ENCODE data around the gene KIAA1549. TPM values are rescaled to one million over a fixed set of nuclear protein-coding genes. Genes with fewer than 3 reads are reported as not detected.

The KIAA1549 gene
- 1.3 and 1.4 TPM in 2 replicates for total RNA-seq

DNA sequence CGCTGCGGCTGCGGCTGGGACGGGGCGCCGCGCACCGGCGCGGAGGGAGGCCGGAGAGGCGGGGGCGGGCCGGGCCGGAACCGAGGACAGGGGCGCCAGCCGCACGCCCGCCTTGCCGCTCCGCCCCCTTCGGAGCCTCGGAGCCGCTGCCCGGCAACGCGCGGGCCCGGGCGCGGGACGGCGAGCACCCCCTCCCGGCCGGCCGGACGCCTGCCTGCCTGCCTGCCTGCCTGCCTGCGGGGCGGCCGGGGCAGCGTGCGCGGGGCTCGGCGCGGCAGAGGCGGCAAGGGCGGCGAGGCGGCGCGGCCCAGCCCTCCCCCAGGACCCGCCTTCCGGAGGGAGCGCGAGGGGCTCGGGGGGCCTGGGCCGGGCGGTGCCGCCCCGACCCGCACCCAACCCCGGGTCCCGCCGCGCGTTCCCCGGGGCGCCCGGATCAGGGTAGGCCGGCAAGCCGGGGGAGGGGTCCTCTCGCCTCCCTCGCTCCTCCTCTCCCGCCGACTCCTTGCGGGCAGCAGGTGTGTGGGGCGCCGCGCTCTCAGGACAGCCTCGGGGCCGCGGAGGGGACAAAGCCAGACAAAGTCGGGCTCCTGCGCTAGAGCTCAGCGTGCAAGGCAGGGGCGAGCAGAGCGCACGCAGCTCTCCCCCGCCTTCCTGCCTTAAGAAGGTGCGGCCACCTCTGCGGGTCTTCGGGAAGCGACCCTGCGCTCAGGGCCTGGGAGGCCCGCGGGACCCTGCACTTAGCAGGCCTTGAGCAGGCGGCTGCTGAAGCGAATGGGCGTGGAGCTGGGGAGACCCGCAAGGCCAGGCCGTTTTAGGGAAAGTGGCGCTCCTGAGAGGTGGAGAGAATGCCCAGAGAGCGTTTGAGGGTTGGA, at the start of gene KIAA1549:
TSS of gene KIAA1549 (minus strand) at position 58 of the 872 bp plus-strand sequence. CDS start 120 bp downstream, outside the sequence.

DNA sequence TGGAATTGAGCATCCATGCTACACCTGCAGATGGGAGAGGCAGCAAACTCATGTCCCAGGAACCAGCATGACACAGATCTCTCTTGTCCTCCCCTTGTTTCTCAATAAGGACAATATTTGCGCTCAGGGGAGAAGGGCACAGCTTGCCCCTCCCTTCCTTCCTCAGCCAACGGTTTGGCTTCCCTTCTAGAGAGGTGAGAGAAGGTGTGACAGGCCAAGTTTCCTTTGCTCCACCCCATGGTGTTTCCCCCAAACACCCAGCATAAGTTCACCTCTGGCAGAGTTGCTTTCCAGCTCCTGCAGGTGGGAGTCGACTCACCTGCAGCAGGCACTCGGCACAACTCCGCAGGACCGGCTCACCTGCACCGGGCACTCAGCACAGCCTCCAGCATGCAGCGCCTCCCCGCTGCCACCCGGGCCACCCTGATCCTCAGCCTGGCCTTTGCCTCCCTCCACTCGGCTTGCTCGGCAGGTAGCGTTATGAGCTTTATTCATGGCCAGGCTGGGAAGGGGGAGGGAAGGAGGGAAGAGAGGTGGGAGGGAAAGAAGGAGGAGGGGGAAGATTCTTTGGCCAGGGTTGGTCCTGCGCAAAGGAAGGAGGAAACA, 183.4 kb downstream of the KIAA1549 start, which contains the start of the genes ATP6V0A4 and TMEM213:
TSS of gene ATP6V0A4 (minus strand) at position 482 of the 606 bp plus-strand sequence. CDS start 26,949 bp downstream, outside the sequence.
TSS of gene TMEM213 (plus strand) at position 280 of the 606 bp plus-strand sequence. CDS start at position 391, 111 bp downstream.

Other genes with a start within 250 kb of the KIAA1549 start
- gene TMEM213, start 183.4 kb downstream of the KIAA1549 start, total RNA-seq = not detected in 2 replicates
- not detected in 2 replicates for gene ATP6V0A4, start 183.2 kb downstream of the KIAA1549 start, total RNA-seq
- gene ZC3HAV1L, start 54.7 kb upstream of the KIAA1549 start, total RNA-seq = 38.6 and 51.8 TPM in 2 replicates
- gene ZC3HAV1, start 128.3 kb upstream of the KIAA1549 start, total RNA-seq = 31.2 and 38.2 TPM in 2 replicates
- 4.9 and 6.0 TPM in 2 replicates for gene UBN2, start 249.8 kb upstream of the KIAA1549 start, total RNA-seq

Data from cardiac ventricle fibroblast (primary cell).